HEK293 (cell line): ENCODE data around the gene LGI1.
A peak's percentile ranks its signal among the peaks of the same experiment; 100 is the strongest.

Experiments
- HOXD13 ChIP-seq: sonication (generic); formaldehyde crosslinking; IDR thresholded peaks from 2 replicates; pipeline ENCODE4 v1.8.0; 2022; ENCODE audit warnings: missing genetic modification reagents, borderline replicate concordance
- KLF1 ChIP-seq: fragments of 450-650 bp; formaldehyde crosslinking; IDR thresholded peaks from 2 replicates; pipeline ENCODE4 v1.5.1; 2016; ENCODE audit warnings: missing biosample characterization, missing genetic modification characterization
- KLF16 ChIP-seq: fragments of 450-650 bp; formaldehyde crosslinking; IDR thresholded peaks from 2 replicates; pipeline ENCODE4 v1.5.1; 2017; ENCODE audit warnings: missing biosample characterization, missing genetic modification characterization
- KLF7 ChIP-seq: fragments of 450-650 bp; formaldehyde crosslinking; IDR thresholded peaks from 2 replicates; pipeline ENCODE4 v1.5.1; 2016; ENCODE audit warnings: missing biosample characterization, missing genetic modification characterization, borderline replicate concordance
- KLF9 ChIP-seq: fragments of 450-650 bp; formaldehyde crosslinking; IDR thresholded peaks from 2 replicates; pipeline ENCODE4 v1.5.1; 2016; ENCODE audit warnings: missing biosample characterization, missing genetic modification characterization, low read depth
- SALL2 ChIP-seq: fragments of 450-650 bp; formaldehyde crosslinking; IDR thresholded peaks from 2 replicates; pipeline ENCODE4 v1.5.0; 2017; ENCODE audit warnings: missing biosample characterization, mild to moderate bottlenecking, missing genetic modification characterization, borderline replicate concordance
- SETDB1 ChIP-seq: IDR thresholded peaks from one replicate; pipeline ENCODE4 v1.6.1; 2017; ENCODE audit warnings: mild to moderate bottlenecking, low read length, moderate library complexity, mixed read lengths; ENCODE audit not compliant: insufficient read length
- ZBTB20 ChIP-seq: fragments of 450-650 bp; formaldehyde crosslinking; IDR thresholded peaks from 2 replicates; pipeline ENCODE4 v1.5.1; 2016; ENCODE audit warnings: missing biosample characterization, missing genetic modification characterization
- ZBTB21 ChIP-seq: fragments of 450-650 bp; formaldehyde crosslinking; IDR thresholded peaks from 2 replicates; pipeline ENCODE4 v1.5.1; 2017; ENCODE audit warnings: missing biosample characterization, missing genetic modification characterization
- ZFP41 ChIP-seq: fragments of 450-650 bp; formaldehyde crosslinking; IDR thresholded peaks from 2 replicates; pipeline ENCODE4 v1.5.1; 2016; ENCODE audit warnings: missing biosample characterization, missing genetic modification characterization, borderline replicate concordance
- ZNF138 ChIP-seq: fragments of 450-650 bp; formaldehyde crosslinking; IDR thresholded peaks from 2 replicates; pipeline ENCODE4 v1.5.1; 2016; ENCODE audit warnings: missing biosample characterization, missing genetic modification characterization, borderline replicate concordance
- ZNF221 ChIP-seq: fragments of 450-650 bp; formaldehyde crosslinking; IDR thresholded peaks from 2 replicates; pipeline ENCODE4 v1.5.1; 2017; ENCODE audit warnings: missing biosample characterization, missing genetic modification characterization, borderline replicate concordance
- ZNF266 ChIP-seq: fragments of 450-650 bp; formaldehyde crosslinking; IDR thresholded peaks from 2 replicates; pipeline ENCODE4 v1.5.1; 2016; ENCODE audit warnings: missing biosample characterization, missing genetic modification characterization, low read depth
- ZNF366 ChIP-seq: fragments of 450-650 bp; formaldehyde crosslinking; conservative IDR thresholded peaks from 2 replicates; pipeline ENCODE4 v1.5.1; 2016; ENCODE audit warnings: missing biosample characterization, missing genetic modification characterization
- ZNF510 ChIP-seq: fragments of 450-650 bp; formaldehyde crosslinking; IDR thresholded peaks from 2 replicates; pipeline ENCODE4 v1.5.1; 2018; ENCODE audit warnings: mild to moderate bottlenecking, missing genetic modification characterization, missing biosample characterization; ENCODE audit not compliant: insufficient replicate concordance
- ZNF514 ChIP-seq: fragments of 450-650 bp; formaldehyde crosslinking; IDR thresholded peaks from 2 replicates; pipeline ENCODE4 v1.5.1; 2016; ENCODE audit warnings: missing biosample characterization, missing genetic modification characterization
- ZNF561 ChIP-seq: fragments of 450-650 bp; IDR thresholded peaks from 2 replicates; pipeline ENCODE4 v1.5.1; 2018; ENCODE audit warnings: missing biosample characterization, missing genetic modification characterization, borderline replicate concordance
- ZNF626 ChIP-seq: fragments of 450-650 bp; sonication (Bioruptor Pico); formaldehyde crosslinking; IDR thresholded peaks from 2 replicates; pipeline ENCODE4 v1.5.1; 2018; ENCODE audit warnings: missing biosample characterization, missing genetic modification characterization, inconsistent platforms
- ZNF654 ChIP-seq: fragments of 450-650 bp; formaldehyde crosslinking; IDR thresholded peaks from 2 replicates; pipeline ENCODE4 v1.5.1; 2016; ENCODE audit warnings: low read depth, missing biosample characterization, missing genetic modification characterization
- ZNF701 ChIP-seq: fragments of 450-650 bp; formaldehyde crosslinking; IDR thresholded peaks from 2 replicates; pipeline ENCODE4 v1.5.1; 2016; ENCODE audit warnings: missing biosample characterization, missing genetic modification characterization
- TF ChIP-seq, protein P1 (sequence below): fragments of 450-650 bp; formaldehyde crosslinking; IDR thresholded peaks from 2 replicates; pipeline ENCODE4 v1.5.1; 2016; ENCODE audit warnings: missing biosample characterization, missing genetic modification characterization
- TF ChIP-seq, protein P2 (sequence below): fragments of 450-650 bp; formaldehyde crosslinking; IDR thresholded peaks from 2 replicates; pipeline ENCODE4 v1.5.1; 2016; ENCODE audit warnings: missing biosample characterization, missing genetic modification characterization
- TF ChIP-seq, protein P3 (sequence below): fragments of 450-650 bp; formaldehyde crosslinking; IDR thresholded peaks from 2 replicates; pipeline ENCODE4; 2016; ENCODE audit warnings: missing biosample characterization, missing genetic modification characterization
- TF ChIP-seq, protein P4 (sequence below): fragments of 450-650 bp; formaldehyde crosslinking; IDR thresholded peaks from 2 replicates; pipeline ENCODE4 v1.5.1; 2016; ENCODE audit warnings: missing biosample characterization, missing genetic modification characterization
- TF ChIP-seq, protein P5 (sequence below): fragments of 450-650 bp; formaldehyde crosslinking; IDR thresholded peaks from 2 replicates; pipeline ENCODE4 v1.5.1; 2016; ENCODE audit warnings: missing biosample characterization, missing genetic modification characterization
- TF ChIP-seq, protein P6 (sequence below): fragments of 450-650 bp; formaldehyde crosslinking; IDR thresholded peaks from 2 replicates; pipeline ENCODE4 v1.5.1; 2016; ENCODE audit warnings: missing biosample characterization, missing genetic modification characterization
- TF ChIP-seq, protein P7 (sequence below): fragments of 450-650 bp; formaldehyde crosslinking; IDR thresholded peaks from 2 replicates; pipeline ENCODE4 v1.5.1; 2016; ENCODE audit warnings: missing biosample characterization, missing genetic modification characterization
- TF ChIP-seq, protein P8 (sequence below): fragments of 450-650 bp; formaldehyde crosslinking; IDR thresholded peaks from 2 replicates; pipeline ENCODE4 v1.5.1; 2016; ENCODE audit warnings: missing biosample characterization, missing genetic modification characterization

Gene LGI1

DNA sequence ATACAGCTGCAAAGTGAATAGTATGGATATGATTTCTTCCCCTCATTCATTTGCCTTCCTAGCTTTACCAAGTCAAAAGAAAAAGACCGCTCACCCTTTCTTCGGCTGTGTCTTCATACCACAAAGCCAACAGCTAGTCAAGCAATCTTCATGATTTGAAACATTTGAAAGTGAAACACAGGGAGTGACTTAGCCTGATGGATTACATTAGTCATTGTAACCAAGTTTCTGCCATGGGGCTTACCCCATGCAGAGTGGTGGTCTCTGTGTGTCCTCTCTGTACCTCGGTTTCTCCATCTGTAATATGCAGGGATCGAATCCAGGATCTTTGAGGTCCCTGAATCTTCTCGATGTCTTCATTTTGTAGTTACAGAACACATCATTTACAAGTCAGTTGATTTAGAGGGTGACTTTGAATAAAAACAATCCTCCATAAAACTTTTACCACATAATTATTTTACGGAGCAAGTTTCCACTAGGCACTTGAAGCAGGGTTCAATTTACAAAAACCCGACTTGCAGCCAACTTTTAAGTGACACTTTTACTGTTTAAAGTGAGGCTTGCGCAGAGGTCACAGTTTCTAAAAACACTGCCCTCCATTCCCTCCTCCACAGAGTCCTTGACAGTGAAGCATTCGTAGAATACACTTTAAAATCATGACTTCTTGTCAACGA lies 2.2 kb upstream of the LGI1 start (continued):
- TF ChIP-seq ZNF514 (tag by site-specific recombination) (no peak), KLF1 (tag by site-specific recombination) (no peak), KLF16 (tag by site-specific recombination) (no peak), ZNF366 (tag by site-specific recombination) (no peak), ZNF654 (tag by site-specific recombination) (no peak), ZNF701 (tag by site-specific recombination) (no peak), ZBTB21 (no peak), SALL2 (no peak), ZFP41 (tag by site-specific recombination) (no peak), HOXD13 (no peak), ZNF138 (tag by site-specific recombination) (no peak), KLF9 (tag by site-specific recombination) (no peak), ZNF561 (peak; percentile 39; the same call in 1 of the 2 replicates), ZNF626 (tag by site-specific recombination) (no peak), SETDB1 (no peak), ZNF510 (tag by site-specific recombination) (no peak), KLF7 (tag by site-specific recombination) (no peak), ZBTB20 (tag by site-specific recombination) (no peak), ZNF266 (no peak), ZNF221 (no peak)
- TF ChIP-seq, protein P1, sequence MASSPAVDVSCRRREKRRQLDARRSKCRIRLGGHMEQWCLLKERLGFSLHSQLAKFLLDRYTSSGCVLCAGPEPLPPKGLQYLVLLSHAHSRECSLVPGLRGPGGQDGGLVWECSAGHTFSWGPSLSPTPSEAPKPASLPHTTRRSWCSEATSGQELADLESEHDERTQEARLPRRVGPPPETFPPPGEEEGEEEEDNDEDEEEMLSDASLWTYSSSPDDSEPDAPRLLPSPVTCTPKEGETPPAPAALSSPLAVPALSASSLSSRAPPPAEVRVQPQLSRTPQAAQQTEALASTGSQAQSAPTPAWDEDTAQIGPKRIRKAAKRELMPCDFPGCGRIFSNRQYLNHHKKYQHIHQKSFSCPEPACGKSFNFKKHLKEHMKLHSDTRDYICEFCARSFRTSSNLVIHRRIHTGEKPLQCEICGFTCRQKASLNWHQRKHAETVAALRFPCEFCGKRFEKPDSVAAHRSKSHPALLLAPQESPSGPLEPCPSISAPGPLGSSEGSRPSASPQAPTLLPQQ (tag by site-specific recombination): no peak
- TF ChIP-seq, protein P2, sequence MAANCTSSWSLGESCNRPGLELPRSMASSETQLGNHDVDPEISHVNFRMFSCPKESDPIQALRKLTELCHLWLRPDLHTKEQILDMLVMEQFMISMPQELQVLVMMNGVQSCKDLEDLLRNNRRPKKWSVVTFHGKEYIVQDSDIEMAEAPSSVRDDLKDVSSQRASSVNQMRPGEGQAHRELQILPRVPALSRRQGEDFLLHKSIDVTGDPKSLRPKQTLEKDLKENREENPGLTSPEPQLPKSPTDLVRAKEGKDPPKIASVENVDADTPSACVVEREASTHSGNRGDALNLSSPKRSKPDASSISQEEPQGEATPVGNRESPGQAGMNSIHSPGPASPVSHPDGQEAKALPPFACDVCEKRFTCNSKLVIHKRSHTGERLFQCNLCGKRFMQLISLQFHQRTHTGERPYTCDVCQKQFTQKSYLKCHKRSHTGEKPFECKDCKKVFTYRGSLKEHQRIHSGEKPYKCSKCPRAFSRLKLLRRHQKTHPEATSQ (tag by site-specific recombination): no peak
- TF ChIP-seq, protein P3, sequence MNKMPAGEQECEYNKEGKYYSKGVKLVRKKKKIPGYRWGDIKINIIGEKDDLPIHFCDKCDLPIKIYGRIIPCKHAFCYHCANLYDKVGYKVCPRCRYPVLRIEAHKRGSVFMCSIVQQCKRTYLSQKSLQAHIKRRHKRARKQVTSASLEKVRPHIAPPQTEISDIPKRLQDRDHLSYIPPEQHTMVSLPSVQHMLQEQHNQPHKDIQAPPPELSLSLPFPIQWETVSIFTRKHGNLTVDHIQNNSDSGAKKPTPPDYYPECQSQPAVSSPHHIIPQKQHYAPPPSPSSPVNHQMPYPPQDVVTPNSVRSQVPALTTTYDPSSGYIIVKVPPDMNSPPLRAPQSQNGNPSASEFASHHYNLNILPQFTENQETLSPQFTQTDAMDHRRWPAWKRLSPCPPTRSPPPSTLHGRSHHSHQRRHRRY: no peak
- TF ChIP-seq, protein P4, sequence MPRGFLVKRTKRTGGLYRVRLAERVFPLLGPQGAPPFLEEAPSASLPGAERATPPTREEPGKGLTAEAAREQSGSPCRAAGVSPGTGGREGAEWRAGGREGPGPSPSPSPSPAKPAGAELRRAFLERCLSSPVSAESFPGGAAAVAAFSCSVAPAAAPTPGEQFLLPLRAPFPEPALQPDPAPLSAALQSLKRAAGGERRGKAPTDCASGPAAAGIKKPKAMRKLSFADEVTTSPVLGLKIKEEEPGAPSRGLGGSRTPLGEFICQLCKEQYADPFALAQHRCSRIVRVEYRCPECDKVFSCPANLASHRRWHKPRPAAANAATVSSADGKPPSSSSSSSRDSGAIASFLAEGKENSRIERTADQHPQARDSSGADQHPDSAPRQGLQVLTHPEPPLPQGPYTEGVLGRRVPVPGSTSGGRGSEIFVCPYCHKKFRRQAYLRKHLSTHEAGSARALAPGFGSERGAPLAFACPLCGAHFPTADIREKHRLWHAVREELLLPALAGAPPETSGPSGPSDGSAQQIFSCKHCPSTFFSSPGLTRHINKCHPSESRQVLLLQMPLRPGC: no peak
- TF ChIP-seq, protein P5, sequence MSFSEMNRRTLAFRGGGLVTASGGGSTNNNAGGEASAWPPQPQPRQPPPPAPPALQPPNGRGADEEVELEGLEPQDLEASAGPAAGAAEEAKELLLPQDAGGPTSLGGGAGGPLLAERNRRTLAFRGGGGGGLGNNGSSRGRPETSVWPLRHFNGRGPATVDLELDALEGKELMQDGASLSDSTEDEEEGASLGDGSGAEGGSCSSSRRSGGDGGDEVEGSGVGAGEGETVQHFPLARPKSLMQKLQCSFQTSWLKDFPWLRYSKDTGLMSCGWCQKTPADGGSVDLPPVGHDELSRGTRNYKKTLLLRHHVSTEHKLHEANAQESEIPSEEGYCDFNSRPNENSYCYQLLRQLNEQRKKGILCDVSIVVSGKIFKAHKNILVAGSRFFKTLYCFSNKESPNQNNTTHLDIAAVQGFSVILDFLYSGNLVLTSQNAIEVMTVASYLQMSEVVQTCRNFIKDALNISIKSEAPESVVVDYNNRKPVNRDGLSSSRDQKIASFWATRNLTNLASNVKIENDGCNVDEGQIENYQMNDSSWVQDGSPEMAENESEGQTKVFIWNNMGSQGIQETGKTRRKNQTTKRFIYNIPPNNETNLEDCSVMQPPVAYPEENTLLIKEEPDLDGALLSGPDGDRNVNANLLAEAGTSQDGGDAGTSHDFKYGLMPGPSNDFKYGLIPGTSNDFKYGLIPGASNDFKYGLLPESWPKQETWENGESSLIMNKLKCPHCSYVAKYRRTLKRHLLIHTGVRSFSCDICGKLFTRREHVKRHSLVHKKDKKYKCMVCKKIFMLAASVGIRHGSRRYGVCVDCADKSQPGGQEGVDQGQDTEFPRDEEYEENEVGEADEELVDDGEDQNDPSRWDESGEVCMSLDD (tag by site-specific recombination): no peak
- TF ChIP-seq, protein P6, sequence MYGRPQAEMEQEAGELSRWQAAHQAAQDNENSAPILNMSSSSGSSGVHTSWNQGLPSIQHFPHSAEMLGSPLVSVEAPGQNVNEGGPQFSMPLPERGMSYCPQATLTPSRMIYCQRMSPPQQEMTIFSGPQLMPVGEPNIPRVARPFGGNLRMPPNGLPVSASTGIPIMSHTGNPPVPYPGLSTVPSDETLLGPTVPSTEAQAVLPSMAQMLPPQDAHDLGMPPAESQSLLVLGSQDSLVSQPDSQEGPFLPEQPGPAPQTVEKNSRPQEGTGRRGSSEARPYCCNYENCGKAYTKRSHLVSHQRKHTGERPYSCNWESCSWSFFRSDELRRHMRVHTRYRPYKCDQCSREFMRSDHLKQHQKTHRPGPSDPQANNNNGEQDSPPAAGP: no peak
- TF ChIP-seq, protein P7, sequence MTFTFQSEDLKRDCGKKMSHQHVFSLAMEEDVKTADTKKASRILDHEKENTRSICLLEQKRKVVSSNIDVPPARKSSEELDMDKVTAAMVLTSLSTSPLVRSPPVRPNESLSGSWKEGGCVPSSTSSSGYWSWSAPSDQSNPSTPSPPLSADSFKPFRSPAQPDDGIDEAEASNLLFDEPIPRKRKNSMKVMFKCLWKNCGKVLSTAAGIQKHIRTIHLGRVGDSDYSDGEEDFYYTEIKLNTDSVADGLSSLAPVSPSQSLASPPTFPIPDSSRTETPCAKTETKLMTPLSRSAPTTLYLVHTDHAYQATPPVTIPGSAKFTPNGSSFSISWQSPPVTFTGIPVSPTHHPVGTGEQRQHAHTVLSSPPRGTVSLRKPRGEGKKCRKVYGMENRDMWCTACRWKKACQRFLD (tag by site-specific recombination): no peak
- TF ChIP-seq, protein P8, sequence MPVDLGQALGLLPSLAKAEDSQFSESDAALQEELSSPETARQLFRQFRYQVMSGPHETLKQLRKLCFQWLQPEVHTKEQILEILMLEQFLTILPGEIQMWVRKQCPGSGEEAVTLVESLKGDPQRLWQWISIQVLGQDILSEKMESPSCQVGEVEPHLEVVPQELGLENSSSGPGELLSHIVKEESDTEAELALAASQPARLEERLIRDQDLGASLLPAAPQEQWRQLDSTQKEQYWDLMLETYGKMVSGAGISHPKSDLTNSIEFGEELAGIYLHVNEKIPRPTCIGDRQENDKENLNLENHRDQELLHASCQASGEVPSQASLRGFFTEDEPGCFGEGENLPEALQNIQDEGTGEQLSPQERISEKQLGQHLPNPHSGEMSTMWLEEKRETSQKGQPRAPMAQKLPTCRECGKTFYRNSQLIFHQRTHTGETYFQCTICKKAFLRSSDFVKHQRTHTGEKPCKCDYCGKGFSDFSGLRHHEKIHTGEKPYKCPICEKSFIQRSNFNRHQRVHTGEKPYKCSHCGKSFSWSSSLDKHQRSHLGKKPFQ (tag by site-specific recombination): no peak
